OCI-M1 (cell line): Measurements from ENCODE around the gene PLB1.
"Not testable (repeated sequence)": the region's sequence is repeated elsewhere in the genome, so short reads cannot be mapped to it uniquely, and the experiment has no call there.

Experiments used
- DNase-seq: peaks from one replicate; lab custom pipeline; 2025; lab: John Stamatoyannopoulos, UW

The PLB1 gene

GRCh38 chr2:28538134-28538533 is 42.3 kb downstream of the PLB1 start:
- DNase-seq, result no peak

DNA sequence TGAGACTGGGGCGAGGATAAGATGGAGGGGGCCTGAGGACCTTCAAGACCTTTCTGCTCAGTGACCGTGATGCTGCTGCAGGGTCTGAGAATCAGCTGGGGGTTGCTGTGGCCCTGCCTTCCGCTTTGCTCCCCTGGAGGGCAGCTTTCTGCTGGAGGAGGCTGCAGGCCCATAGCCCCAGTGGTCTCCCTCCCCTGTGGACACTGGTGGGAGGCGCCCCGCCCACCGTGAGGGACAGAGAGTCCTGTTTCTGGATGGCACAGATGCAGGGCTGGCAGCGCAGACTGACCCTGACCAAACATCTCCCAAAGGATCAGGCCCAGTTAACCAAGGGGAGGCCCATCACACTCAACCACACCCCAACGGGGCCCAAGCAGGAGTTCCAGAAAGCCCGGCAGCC is 42.8 kb downstream of the PLB1 start:
- no peak for DNase-seq

- peak; percentile 6 for DNase-seq
Measured at GRCh38 chr2:28539118-28539541, 43.3 kb downstream of the PLB1 start.

DNA sequence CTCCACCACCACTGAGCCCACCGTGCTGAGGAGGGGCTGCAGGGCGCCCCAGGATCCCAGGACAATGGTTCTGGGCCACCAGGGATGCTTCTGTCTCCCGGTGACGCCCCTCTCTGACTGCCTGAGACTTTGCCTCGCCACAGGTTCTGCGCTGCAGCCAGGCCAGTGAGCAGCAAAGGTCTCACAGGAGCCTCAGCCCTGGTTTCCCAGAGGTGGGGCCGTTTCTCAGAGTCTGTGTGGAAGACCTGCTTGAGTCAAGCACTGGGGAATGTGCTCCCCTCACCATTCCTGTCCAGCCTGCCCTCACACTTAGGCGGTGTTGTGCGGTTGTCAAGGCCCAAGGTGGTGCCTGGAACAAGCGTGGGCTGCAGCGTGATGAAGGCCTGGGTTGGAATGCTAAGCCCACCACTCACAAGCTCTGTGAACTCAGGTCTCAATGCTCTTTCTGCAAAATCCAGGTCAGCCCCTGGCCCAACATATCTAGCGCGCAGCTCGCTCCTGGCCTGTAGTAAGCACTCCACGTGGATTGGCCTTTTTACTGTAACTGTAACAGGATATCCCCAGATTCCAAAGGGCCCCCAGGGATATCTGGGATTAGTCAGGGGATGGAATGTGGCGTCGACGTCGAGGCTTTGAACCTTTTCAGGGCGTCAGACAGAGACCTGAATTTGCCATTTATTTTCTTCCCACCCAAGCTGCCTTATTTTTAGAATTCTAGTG is 47.6 kb downstream of the PLB1 start:
- no peak for DNase-seq

- DNase-seq, result no peak
Measured at GRCh38 chr2:28544036-28544346, 48.1 kb downstream of the PLB1 start.

DNA sequence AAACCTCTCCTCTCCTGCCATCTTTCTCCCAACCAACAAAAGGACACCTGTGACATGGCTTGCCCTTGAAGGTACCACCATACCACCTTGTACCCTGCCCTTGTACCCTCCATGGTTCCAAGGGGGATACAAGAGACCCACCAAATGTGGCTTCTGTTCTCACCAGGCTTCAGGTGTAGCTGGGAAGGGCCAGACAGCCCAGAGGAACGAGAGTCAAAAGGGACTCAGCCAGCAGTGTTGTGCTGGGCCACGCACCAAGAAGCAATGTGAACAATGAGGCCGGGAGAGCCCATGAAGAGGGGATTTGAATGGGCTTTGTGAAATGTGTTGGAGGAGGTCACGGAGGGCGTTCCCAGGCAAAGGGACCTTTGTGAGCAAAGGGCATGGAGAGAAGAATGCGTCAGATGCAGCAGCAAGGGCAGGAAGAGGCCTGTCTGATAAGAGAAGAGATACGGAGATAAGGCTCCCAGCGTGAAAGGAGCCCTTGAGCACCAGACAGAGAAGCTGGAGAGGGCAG is 48.6 kb downstream of the PLB1 start:
- DNase-seq, result no peak

DNA sequence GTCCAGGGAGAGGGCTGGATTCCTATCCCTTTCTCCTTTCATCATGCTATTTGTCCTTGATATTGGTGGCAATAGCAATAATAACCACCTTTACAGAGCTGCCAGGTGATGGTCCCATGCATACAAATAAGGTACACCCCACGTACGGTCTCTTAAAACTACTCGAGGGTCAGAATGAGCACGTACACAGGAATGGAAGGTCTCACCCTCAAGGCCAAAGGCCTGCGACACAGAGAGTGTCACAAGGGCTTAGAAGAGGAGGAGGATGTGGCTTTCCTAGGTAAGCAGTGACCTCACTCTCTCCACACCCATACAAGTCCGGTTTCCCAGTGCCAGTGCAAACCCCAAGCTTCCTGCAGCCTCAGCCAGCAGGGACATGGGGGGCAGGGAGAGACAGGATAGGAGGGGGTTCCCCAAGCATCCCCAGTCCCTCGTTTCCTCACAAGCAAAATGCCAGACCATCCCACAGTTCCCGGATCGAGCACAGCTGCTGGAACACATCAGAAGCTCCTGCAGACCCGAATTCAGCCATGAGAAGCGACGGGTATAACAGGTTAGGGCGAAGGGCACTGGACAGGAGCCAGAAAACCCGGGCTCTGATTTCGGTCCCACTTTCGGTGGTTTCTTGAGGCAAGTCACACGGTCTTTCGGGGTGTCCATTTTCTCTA is 49.2 kb downstream of the PLB1 start:
- DNase-seq, result no peak

GRCh38 chr2:28545590-28546200 is 49.8 kb downstream of the PLB1 start:
- DNase-seq, result no peak

GRCh38 chr2:28546242-28546641 is 50.4 kb downstream of the PLB1 start:
- DNase-seq, result no peak

DNA sequence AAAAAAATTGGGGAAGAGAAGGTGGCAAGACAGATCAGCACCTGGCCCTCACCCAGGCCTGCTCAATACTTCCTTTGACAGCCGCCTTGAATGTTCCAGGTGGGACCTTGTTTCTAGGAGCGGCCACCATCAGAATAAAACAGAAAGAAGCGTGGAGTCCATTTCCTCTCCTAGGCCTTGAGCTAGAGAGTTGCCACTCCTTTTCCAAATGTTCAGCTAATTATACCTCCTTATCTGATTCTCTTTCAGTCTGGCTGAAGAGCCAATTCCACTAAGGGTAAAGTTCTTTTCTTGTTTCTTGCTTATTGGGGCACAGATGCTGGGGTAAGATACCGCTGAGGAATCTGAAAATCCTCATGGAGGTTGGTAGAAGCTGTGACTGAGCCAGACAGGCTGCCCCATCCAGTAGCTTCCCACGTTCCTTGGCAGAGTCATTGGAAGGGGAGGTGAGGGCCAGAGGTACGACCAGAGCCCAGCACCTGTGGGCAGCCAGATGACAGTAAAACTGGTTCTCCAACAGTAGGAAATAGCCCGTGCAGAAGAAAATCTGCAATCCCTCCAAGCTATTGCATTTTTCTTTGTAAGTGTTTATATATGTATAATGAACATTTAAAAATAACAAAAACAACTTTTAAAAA is 51.5 kb downstream of the PLB1 start:
- no peak for DNase-seq

DNA sequence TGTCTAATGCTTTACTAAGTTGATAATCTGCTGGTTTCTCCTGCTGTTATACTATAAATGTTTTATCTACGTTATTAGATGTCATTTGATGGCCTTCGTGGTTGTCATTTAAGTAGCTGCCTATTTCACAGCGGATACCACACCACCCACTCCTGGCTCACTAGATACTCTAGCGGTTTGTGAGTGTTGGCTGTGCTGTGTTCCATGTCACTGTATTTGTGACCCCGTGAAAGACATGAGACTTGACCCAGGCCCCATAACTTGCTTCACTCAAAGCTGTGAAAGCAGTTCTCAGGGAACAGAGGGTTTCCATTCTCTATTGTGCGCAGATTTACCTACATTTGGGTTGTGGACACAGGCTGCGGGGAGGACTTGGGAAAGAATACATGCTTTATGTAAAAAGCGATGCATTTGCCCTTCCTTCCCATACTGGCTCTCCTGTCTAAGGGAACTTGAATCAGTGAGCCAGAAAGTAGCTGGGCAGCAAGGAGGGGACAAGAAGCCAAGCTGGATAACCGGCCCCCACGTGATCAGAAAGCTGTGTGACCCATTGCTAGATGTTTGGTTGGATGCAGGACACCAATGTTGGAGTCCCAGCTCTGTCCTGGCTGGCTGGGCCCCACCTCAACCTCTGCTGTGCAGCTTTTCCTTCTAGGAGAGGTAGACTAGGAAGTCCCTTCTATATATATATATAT is 52.2 kb downstream of the PLB1 start:
- no peak for DNase-seq

DNA sequence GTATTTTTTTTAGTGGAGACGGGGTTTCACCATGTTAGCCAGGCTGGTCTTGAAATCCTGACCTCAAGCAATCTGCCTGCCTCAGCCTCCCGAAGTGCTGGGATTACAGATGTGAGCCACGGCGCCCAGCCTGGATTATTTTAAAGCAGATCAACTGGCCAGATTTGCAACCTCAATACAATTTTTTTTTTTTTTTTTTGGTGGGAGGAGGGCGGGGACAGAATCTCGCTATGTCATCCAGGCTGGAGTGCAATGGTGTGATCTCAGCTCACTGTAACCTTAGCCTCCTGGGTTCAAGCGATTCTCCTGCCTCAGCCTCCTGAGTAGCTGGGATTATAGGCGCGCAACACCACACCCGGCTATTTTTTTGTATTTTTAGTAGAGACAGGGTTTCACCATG is 54.5 kb downstream of the PLB1 start:
- not testable (repeated sequence) for DNase-seq

- DNase-seq, result no peak
Measured at GRCh38 chr2:28552045-28552823, 56.4 kb downstream of the PLB1 start.

DNA sequence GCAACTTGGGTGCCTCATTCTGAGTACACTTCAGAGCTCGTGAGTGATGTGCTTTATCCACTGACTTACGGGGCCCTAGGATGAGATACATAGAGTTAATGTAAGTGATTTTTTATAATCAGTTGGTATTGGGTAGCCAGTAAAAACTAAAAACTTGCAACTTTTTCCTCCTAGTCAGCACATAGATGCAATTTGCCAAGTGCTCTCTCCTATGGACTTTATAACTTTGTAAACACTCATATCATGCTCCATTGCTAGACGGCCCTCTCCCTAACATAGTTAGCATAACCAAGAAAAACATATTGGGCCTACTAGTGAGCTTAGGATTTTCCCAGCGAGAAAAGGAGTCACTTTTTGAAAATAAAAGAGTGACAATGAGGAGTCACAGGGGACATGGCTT is 60.4 kb downstream of the PLB1 start:
- DNase-seq, result no peak

DNA sequence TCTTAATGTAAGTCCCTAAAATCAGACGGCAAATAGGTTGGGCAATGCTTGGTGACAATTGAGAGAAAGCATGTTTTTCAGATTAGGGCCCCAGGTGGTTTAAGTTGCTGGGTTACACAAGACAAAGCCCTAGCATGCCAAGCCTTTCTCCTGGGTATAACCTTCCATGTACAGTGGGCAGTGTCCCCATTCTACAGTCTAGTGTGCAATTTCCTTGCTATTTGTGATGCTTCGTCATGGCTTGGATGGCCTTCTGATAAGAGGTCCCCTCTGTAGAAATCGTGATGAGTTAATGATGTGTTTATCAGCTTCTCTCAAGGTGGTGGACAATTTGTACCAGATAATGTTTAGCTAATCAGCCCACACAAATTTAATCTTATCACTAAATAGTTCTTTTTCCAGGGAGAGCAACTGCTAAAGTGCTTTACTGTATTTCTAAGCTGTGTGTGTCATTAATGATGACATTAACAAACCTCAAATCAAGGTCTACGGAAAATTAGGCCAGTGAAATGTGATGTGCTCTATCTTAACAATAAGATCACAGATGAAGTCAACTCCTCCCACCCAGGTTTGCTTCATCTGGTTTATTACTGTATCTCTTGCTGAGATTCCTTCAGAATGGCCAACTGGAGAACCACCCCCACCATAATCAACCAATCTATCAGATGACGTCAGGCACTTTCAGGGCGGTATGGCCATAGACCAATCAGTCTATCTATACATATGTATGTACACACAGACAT is 61.7 kb downstream of the PLB1 start:
- DNase-seq, result peak; percentile 15

GRCh38 chr2:28558158-28558820 is 62.4 kb downstream of the PLB1 start:
- DNase-seq, result no peak

GRCh38 chr2:28558918-28559317 is 63.1 kb downstream of the PLB1 start:
- no peak for DNase-seq

- no peak for DNase-seq
Measured at GRCh38 chr2:28563869-28564268, 68.0 kb downstream of the PLB1 start.

GRCh38 chr2:28564346-28564745 is 68.5 kb downstream of the PLB1 start:
- DNase-seq, result no peak

DNA sequence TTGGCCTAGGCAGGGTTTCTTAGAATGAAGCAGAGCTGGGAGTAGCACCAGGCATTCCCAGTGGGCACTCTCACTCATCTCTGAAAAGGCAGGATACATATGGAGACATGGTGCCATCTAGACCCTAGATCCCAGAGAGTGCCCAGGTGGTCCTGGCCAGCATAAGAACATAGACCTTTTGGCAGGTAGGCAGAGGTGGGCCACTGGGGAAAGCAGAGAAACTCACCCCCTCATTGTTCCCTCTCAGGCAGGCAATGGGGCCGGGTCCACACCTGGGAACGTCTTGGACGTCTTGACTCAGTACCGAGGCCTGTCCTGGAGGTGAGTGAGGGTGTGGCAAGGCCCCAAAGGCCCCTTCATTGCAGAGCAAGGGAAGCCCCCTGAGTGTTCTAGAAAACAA is 69.2 kb downstream of the PLB1 start:
- no peak for DNase-seq
